Liver (tissue), 9 donors: ENCODE measurements around the gene SATB2. TPM values are rescaled to one million over a fixed set of nuclear protein-coding genes. Genes with fewer than 3 reads are reported as not detected.

Experiments used
- DNase-seq: peaks from one replicate; pipeline ENCODE4 v3.0.0-alpha.2; 2017; ENCODE audit warnings: low spot score
- H3K27ac ChIP-seq, 2 donors: one replicate each; pipeline ENCODE4 v1.7.0; 2013; ENCODE audit warnings: inconsistent platforms in 2 of 2, low read length in 2 of 2, control low read depth in 1 of 2, low read depth in 1 of 2, mild to moderate bottlenecking in 1 of 2
- H3K27me3 ChIP-seq, 4 donors: one replicate each; pipeline versions ENCODE4 v1.6.1 to v1.7.0; 2013; ENCODE audit warnings: low read length in 3 of 4, inconsistent platforms in 1 of 4, mild to moderate bottlenecking in 1 of 4, moderate library complexity in 1 of 4; ENCODE audit not compliant: control insufficient read depth in 4 of 4, insufficient read depth in 4 of 4
- H3K36me3 ChIP-seq, 4 donors: one replicate each; pipeline versions ENCODE4 v1.6.1 to v1.7.0; 2013; ENCODE audit warnings: low read length in 3 of 4, mild to moderate bottlenecking in 3 of 4, low read depth in 1 of 4, moderate library complexity in 1 of 4; ENCODE audit not compliant: control insufficient read depth in 4 of 4, insufficient read depth in 3 of 4
- H3K4me1 ChIP-seq, 4 donors: one replicate each; pipeline versions ENCODE4 v1.6.1 to v1.7.0; 2013; ENCODE audit warnings: low read length in 3 of 4, mild to moderate bottlenecking in 3 of 4, moderate library complexity in 1 of 4; ENCODE audit not compliant: control insufficient read depth in 4 of 4, insufficient read depth in 4 of 4
- H3K4me3 ChIP-seq, 3 donors: one replicate each; pipeline versions ENCODE4 v1.6.1 to v1.7.0; 2013; ENCODE audit warnings: low read length in 3 of 3, control low read depth in 1 of 3, low read depth in 1 of 3, mild to moderate bottlenecking in 1 of 3
- H3K9ac ChIP-seq, 2 donors: one replicate each; pipeline ENCODE4 v1.7.0; 2013; ENCODE audit warnings: low read length in 2 of 2, mild to moderate bottlenecking in 2 of 2, moderate library complexity in 2 of 2, control low read depth in 1 of 2, low read depth in 1 of 2
- H3K9me3 ChIP-seq, 4 donors: one replicate each; pipeline versions ENCODE4 v1.6.1 to v1.7.0; 2013; ENCODE audit warnings: low read length in 3 of 4; ENCODE audit not compliant: control insufficient read depth in 4 of 4
- ATF3 ChIP-seq: IDR thresholded peaks from 2 replicates; pipeline ENCODE4 v1.6.1; 2016; ENCODE audit warnings: antibody characterized with exemption
- EGR1 ChIP-seq, 2 donors: IDR thresholded peaks; 2 replicates each; pipeline ENCODE4 v1.6.1; 2016 to 2018; ENCODE audit warnings: antibody characterized with exemption in 2 of 2, low read depth in 2 of 2
- FOXA1 ChIP-seq: IDR thresholded peaks from 2 replicates; pipeline ENCODE4 v1.6.1; 2016; ENCODE audit warnings: antibody characterized with exemption
- FOXA2 ChIP-seq: IDR thresholded peaks from 2 replicates; pipeline ENCODE4 v1.6.1; 2016; ENCODE audit warnings: antibody characterized with exemption
- GABPA ChIP-seq, 2 donors: IDR thresholded peaks in 1 of 2; conservative IDR thresholded peaks in 1 of 2; 2 replicates each; pipeline ENCODE4 v1.6.1; 2016; ENCODE audit warnings: antibody characterized with exemption in 2 of 2, mild to moderate bottlenecking in 1 of 2, moderate library complexity in 1 of 2
- HNF4A ChIP-seq, 2 donors: conservative IDR thresholded peaks; 2 replicates each; pipeline ENCODE4 v1.6.1; 2016; ENCODE audit warnings: antibody characterized with exemption in 2 of 2, mild to moderate bottlenecking in 2 of 2
- HNF4G ChIP-seq: IDR thresholded peaks from 2 replicates; pipeline ENCODE4 v1.6.1; 2016; ENCODE audit warnings: antibody characterized with exemption
- JUND ChIP-seq, 2 donors: IDR thresholded peaks; 2 replicates each; pipeline ENCODE4 v1.6.1; 2016; ENCODE audit warnings: antibody characterized with exemption in 2 of 2
- MAX ChIP-seq: IDR thresholded peaks from 2 replicates; pipeline ENCODE4 v1.6.1; 2016; ENCODE audit warnings: antibody characterized with exemption
- RAD21 ChIP-seq, 2 donors: IDR thresholded peaks; 2 replicates each; pipeline ENCODE4 v1.6.1; 2016; ENCODE audit warnings: antibody characterized with exemption in 2 of 2, mild to moderate bottlenecking in 2 of 2
- RXRA ChIP-seq, 2 donors: IDR thresholded peaks; 2 replicates each; pipeline ENCODE4 v1.6.1; 2017 to 2018; ENCODE audit warnings: antibody characterized with exemption in 2 of 2, mild to moderate bottlenecking in 1 of 2
- SP1 ChIP-seq: IDR thresholded peaks from 2 replicates; pipeline ENCODE4 v1.6.1; 2018; ENCODE audit warnings: antibody characterized with exemption, mild to moderate bottlenecking
- TAF1 ChIP-seq: conservative IDR thresholded peaks from 2 replicates; pipeline ENCODE4 v1.6.1; 2016; ENCODE audit warnings: antibody characterized with exemption, mild to moderate bottlenecking
- YY1 ChIP-seq: IDR thresholded peaks from 2 replicates; pipeline ENCODE4 v1.6.1; 2016; ENCODE audit warnings: antibody characterized with exemption, mild to moderate bottlenecking
- ZBTB33 ChIP-seq: IDR thresholded peaks from 2 replicates; pipeline ENCODE4 v1.6.1; 2016; ENCODE audit warnings: antibody characterized with exemption
- WGBS: extraction: QIAGEN DNeasy Blood & Tissue Kit; methylation state at CpG from one replicate; pipeline ENCODE4 v1.1.7; 2013; 5-methylcytosine and 5-hydroxymethylcytosine counted together
- polyA plus RNA-seq, 2 donors: library from polyadenylated mRNA; stranded (reverse) in 1 of 2; unstranded in 1 of 2; fragments of 200-250 nt in 1 of 2; fragments of >200 nt in 1 of 2; fragmentation: Nextera tagmentation in 1 of 2; extraction: Ambion mirVana in 1 of 2; gene quantifications; one replicate each; pipeline versions ENCODE4 v1.2.1 to v1.2.3, GENCODE V29; 2013 to 2015
- total RNA-seq, 2 donors: library from RNA; depleted of rRNA; stranded (reverse); fragments of >200 nt; gene quantifications; one replicate each; pipeline ENCODE4 v1.2.3, GENCODE V29; 2014
- TF ChIP-seq, protein P1 (sequence below): fragments of 150-350 bp; IDR thresholded peaks from 2 replicates; pipeline ENCODE4 v1.5.1; 2017; ENCODE audit warnings: improper control_type of control experiment, low read depth, low read length; ENCODE audit not compliant: missing input control
- TF ChIP-seq, protein P2 (sequence below): IDR thresholded peaks from 2 replicates; pipeline ENCODE4 v1.6.1; 2016; ENCODE audit warnings: antibody characterized with exemption, mild to moderate bottlenecking
- donor health status: healthy.
- donor health status: healthy.
- donor health status: healthy.
- donor health status: healthy.
- donor health status: healthy.

The SATB2 gene
- total and polyA plus RNA-seq, 4 donors: 0.19 to 2.3 (median 0.91) TPM

DNA sequence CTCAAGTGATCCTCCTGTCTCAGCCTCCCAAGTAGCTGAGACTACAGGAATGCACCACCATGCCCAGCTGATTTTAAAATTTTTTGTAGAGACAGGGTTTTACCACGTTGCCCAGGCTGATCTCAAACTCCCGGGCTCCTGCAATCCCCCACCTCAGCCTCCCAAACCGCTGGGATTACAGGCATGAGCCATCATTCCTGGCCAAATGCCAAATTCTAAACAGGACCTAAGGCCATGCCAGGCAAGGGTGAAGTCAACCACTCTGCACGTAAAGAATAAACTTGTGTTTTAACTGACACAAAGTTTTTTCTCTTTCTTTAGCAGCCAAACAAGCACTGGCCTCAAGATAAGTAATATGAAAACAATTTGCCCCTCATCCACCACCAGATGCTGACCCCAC, 37.4 kb upstream of the SATB2 start:
- no peaks in the 10 kb centered on the region for H3K36me3 ChIP-seq
- no peak overlapping the region for H3K9ac ChIP-seq
- DNase-seq: no peak
- TF ChIP-seq FOXA2 (no peak), ATF3 (no peak), HNF4A (conservative IDR thresholded peaks at IDR 0.05) (no peak), SP1 (no peak), YY1 (no peak), HNF4G (no peak), JUND (IDR thresholded peaks at IDR 0.05) (no peak), MAX (no peak), RXRA (IDR thresholded peaks at IDR 0.05) (no peak), TAF1 (no peak), ZBTB33 (no peak), RAD21 (IDR thresholded peaks at IDR 0.05) (no peak), FOXA1 (no peak), EGR1 (IDR thresholded peaks at IDR 0.05; ENCODE audit: low read depth in 2 of 2) (no peak)
- TF ChIP-seq, protein P1, sequence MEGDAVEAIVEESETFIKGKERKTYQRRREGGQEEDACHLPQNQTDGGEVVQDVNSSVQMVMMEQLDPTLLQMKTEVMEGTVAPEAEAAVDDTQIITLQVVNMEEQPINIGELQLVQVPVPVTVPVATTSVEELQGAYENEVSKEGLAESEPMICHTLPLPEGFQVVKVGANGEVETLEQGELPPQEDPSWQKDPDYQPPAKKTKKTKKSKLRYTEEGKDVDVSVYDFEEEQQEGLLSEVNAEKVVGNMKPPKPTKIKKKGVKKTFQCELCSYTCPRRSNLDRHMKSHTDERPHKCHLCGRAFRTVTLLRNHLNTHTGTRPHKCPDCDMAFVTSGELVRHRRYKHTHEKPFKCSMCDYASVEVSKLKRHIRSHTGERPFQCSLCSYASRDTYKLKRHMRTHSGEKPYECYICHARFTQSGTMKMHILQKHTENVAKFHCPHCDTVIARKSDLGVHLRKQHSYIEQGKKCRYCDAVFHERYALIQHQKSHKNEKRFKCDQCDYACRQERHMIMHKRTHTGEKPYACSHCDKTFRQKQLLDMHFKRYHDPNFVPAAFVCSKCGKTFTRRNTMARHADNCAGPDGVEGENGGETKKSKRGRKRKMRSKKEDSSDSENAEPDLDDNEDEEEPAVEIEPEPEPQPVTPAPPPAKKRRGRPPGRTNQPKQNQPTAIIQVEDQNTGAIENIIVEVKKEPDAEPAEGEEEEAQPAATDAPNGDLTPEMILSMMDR: no peak
- TF ChIP-seq, protein P2, sequence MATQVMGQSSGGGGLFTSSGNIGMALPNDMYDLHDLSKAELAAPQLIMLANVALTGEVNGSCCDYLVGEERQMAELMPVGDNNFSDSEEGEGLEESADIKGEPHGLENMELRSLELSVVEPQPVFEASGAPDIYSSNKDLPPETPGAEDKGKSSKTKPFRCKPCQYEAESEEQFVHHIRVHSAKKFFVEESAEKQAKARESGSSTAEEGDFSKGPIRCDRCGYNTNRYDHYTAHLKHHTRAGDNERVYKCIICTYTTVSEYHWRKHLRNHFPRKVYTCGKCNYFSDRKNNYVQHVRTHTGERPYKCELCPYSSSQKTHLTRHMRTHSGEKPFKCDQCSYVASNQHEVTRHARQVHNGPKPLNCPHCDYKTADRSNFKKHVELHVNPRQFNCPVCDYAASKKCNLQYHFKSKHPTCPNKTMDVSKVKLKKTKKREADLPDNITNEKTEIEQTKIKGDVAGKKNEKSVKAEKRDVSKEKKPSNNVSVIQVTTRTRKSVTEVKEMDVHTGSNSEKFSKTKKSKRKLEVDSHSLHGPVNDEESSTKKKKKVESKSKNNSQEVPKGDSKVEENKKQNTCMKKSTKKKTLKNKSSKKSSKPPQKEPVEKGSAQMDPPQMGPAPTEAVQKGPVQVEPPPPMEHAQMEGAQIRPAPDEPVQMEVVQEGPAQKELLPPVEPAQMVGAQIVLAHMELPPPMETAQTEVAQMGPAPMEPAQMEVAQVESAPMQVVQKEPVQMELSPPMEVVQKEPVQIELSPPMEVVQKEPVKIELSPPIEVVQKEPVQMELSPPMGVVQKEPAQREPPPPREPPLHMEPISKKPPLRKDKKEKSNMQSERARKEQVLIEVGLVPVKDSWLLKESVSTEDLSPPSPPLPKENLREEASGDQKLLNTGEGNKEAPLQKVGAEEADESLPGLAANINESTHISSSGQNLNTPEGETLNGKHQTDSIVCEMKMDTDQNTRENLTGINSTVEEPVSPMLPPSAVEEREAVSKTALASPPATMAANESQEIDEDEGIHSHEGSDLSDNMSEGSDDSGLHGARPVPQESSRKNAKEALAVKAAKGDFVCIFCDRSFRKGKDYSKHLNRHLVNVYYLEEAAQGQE: no peak
- no peak overlapping the region for H3K27ac ChIP-seq
- no peaks in the 10 kb centered on the region for H3K9me3 ChIP-seq
- WGBS: 77% methylated on average over 4 of the region's 4 CpGs
- peaks cover 0 to 12% (median 3%) of the 10 kb centered on the region in 4 donors for H3K4me1 ChIP-seq
- H3K4me3 ChIP-seq: no peak overlapping the region
- H3K27me3 ChIP-seq: no peaks in the 10 kb centered on the region

- Histone ChIP-seq H3K27ac (no peak overlapping the region), H3K9ac (no peak overlapping the region), H3K36me3 (no peaks in the 10 kb centered on the region), H3K9me3 (no peaks in the 10 kb centered on the region), H3K4me1 (no peaks in the 10 kb centered on the region), H3K4me3 (no peak overlapping the region), H3K27me3 (no peaks in the 10 kb centered on the region)
- DNase-seq: no peak
- 83% methylated on average over 5 of the region's 5 CpGs for WGBS
- TF ChIP-seq, protein P2: no peak
- TF ChIP-seq, protein P1: no peak
- TF ChIP-seq ATF3 (no peak), RAD21 (IDR thresholded peaks at IDR 0.05) (no peak), RXRA (IDR thresholded peaks at IDR 0.05) (no peak), MAX (no peak), YY1 (no peak), GABPA (IDR thresholded peaks at IDR 0.05 in 1 of 2, conservative IDR thresholded peaks at IDR 0.05 in 1 of 2) (no peak)
These were observed 32.3 kb upstream of the SATB2 start for GRCh38 chr2:199490049-199490448.
